Right kidney (tissue), 1 donor: ENCODE data around the gene ZMIZ1.

ENCODE experiments used
- DNase-seq: peaks from one replicate; pipeline ENCODE4 v3.0.0-alpha.2; 2016

The ZMIZ1 gene

GRCh38 chr10:79138449-79139123 lies 69.8 kb downstream of the ZMIZ1 start:
- DNase-seq, result no peak

- peak; percentile 67 for DNase-seq
Measured at GRCh38 chr10:79139124-79139835, 70.5 kb downstream of the ZMIZ1 start.

- no peak for DNase-seq
Measured at GRCh38 chr10:79140085-79140793, 71.5 kb downstream of the ZMIZ1 start.

GRCh38 chr10:79140855-79141254 lies 72.1 kb downstream of the ZMIZ1 start:
- DNase-seq, result no peak

GRCh38 chr10:79142064-79142491 lies 73.3 kb downstream of the ZMIZ1 start:
- DNase-seq, result peak; percentile 59

- DNase-seq, result no peak
Measured at GRCh38 chr10:79142522-79143309, 74.0 kb downstream of the ZMIZ1 start.

GRCh38 chr10:79143879-79144278 lies 75.1 kb downstream of the ZMIZ1 start:
- DNase-seq, result no peak

GRCh38 chr10:79144351-79145173 lies 75.8 kb downstream of the ZMIZ1 start:
- DNase-seq, result no peak

GRCh38 chr10:79145174-79145483 lies 76.4 kb downstream of the ZMIZ1 start:
- DNase-seq, result no peak

GRCh38 chr10:79145517-79146470 lies 77.0 kb downstream of the ZMIZ1 start:
- no peak for DNase-seq

GRCh38 chr10:79146611-79147130 lies 77.9 kb downstream of the ZMIZ1 start:
- peak; percentile 64 for DNase-seq

- no peak for DNase-seq
Measured at GRCh38 chr10:79147306-79147705, 78.5 kb downstream of the ZMIZ1 start.

GRCh38 chr10:79147796-79148451 lies 79.2 kb downstream of the ZMIZ1 start:
- DNase-seq, result no peak

- no peak for DNase-seq
Measured at GRCh38 chr10:79148452-79149344, 79.9 kb downstream of the ZMIZ1 start.

GRCh38 chr10:79149345-79149661 lies 80.5 kb downstream of the ZMIZ1 start:
- no peak for DNase-seq

- peak; percentile 46 for DNase-seq
Measured at GRCh38 chr10:79149662-79150443, 81.1 kb downstream of the ZMIZ1 start.

GRCh38 chr10:79150444-79150754 lies 81.6 kb downstream of the ZMIZ1 start:
- no peak for DNase-seq

GRCh38 chr10:79152423-79152817 lies 83.7 kb downstream of the ZMIZ1 start:
- no peak for DNase-seq
